H9 (cell line): ENCODE measurements around the gene INPP5F. TPM values are rescaled to one million over a fixed set of nuclear protein-coding genes. Genes with fewer than 3 reads are reported as not detected.

Source experiments
- DNase-seq: peaks from one replicate; pipeline ENCODE4 v3.0.0-alpha.2; 2017
- H2AFZ ChIP-seq: one replicate; pipeline ENCODE4 v1.6.1; 2013; ENCODE audit warnings: mild to moderate bottlenecking, low read length, control low read depth, moderate library complexity
- H2AK5ac ChIP-seq: 2 replicates; pipeline ENCODE4 v1.6.1; 2013; ENCODE audit warnings: low read length, control low read depth, mixed read lengths; ENCODE audit not compliant: insufficient read length
- H2BK120ac ChIP-seq: one replicate; pipeline ENCODE4 v1.6.1; 2013; ENCODE audit warnings: low read depth, mild to moderate bottlenecking, low read length, control low read depth, inconsistent platforms; ENCODE audit not compliant: poor library complexity, severe bottlenecking
- H2BK12ac ChIP-seq: 2 replicates; pipeline ENCODE4 v1.6.1; 2013; ENCODE audit warnings: low read length, control low read depth, mixed read lengths, low read depth; ENCODE audit not compliant: insufficient read length
- H2BK15ac ChIP-seq: 2 replicates; pipeline ENCODE4 v1.6.1; 2013; ENCODE audit warnings: low read depth, low read length, control low read depth
- H2BK20ac ChIP-seq: one replicate; pipeline ENCODE4 v1.6.1; 2013; ENCODE audit warnings: low read depth, mild to moderate bottlenecking, low read length, control low read depth, inconsistent platforms; ENCODE audit not compliant: poor library complexity, severe bottlenecking
- H2BK5ac ChIP-seq: 2 replicates; pipeline ENCODE4 v1.6.1; 2013; ENCODE audit warnings: low read length, control low read depth, mixed read lengths; ENCODE audit not compliant: insufficient read length
- H3K14ac ChIP-seq: 2 replicates; pipeline ENCODE4 v1.6.1; 2013; ENCODE audit warnings: low read length, control low read depth; ENCODE audit not compliant: insufficient read depth
- H3K18ac ChIP-seq: 2 replicates; pipeline ENCODE4 v1.6.1; 2013; ENCODE audit warnings: low read depth, mild to moderate bottlenecking, mixed read lengths, low read length, control low read depth; ENCODE audit not compliant: insufficient read length
- H3K23ac ChIP-seq: 2 replicates; pipeline ENCODE4 v1.6.1; 2013; ENCODE audit warnings: low read length, control low read depth, mixed read lengths, low read depth; ENCODE audit not compliant: insufficient read length
- H3K23me2 ChIP-seq: 2 replicates; pipeline ENCODE4 v1.6.1; 2013; ENCODE audit warnings: low read depth, mild to moderate bottlenecking, mixed read lengths, low read length, control low read depth; ENCODE audit not compliant: insufficient read length, poor library complexity, severe bottlenecking
- H3K27ac ChIP-seq: 2 replicates; pipeline ENCODE4 v1.5.1; 2013; ENCODE audit warnings: low read length, control low read depth, mixed read lengths, low read depth; ENCODE audit not compliant: insufficient read length
- H3K27me3 ChIP-seq: 2 replicates; pipeline ENCODE4 v1.6.1; 2013; ENCODE audit warnings: low read length, control low read depth, inconsistent platforms; ENCODE audit not compliant: insufficient read depth
- H3K4ac ChIP-seq: 2 replicates; pipeline ENCODE4 v1.6.1; 2013; ENCODE audit warnings: low read depth, mild to moderate bottlenecking, control low read depth, inconsistent platforms, low read length, moderate library complexity
- H3K4me1 ChIP-seq: 2 replicates; pipeline ENCODE4 v1.6.1; 2013; ENCODE audit warnings: low read length, control low read depth, inconsistent platforms; ENCODE audit not compliant: insufficient read depth
- H3K4me2 ChIP-seq: 2 replicates; pipeline ENCODE4 v1.6.1; 2013; ENCODE audit warnings: low read length, control low read depth, mixed read lengths; ENCODE audit not compliant: insufficient read length, insufficient read depth
- H3K56ac ChIP-seq: 2 replicates; pipeline ENCODE4 v1.6.1; 2013; ENCODE audit warnings: low read depth, mild to moderate bottlenecking, mixed read lengths, low read length, control low read depth; ENCODE audit not compliant: insufficient read length
- H3K79me1 ChIP-seq: 2 replicates; pipeline ENCODE4 v1.6.1; 2013; ENCODE audit warnings: low read depth, mild to moderate bottlenecking, moderate library complexity, low read length, control low read depth, inconsistent platforms; ENCODE audit not compliant: insufficient read depth, poor library complexity, severe bottlenecking
- H3K79me2 ChIP-seq: 2 replicates; pipeline ENCODE4 v1.6.1; 2013; ENCODE audit warnings: low read length, control low read depth, inconsistent platforms; ENCODE audit not compliant: insufficient read depth
- H3K9ac ChIP-seq: 2 replicates; pipeline ENCODE4 v1.6.1; 2013; ENCODE audit warnings: low read length, control low read depth, mixed read lengths; ENCODE audit not compliant: insufficient read length; ENCODE audit errors: extremely low read depth
- H3K9me3 ChIP-seq: one replicate; pipeline ENCODE4 v1.6.1; 2013; ENCODE audit warnings: low read depth, low read length, inconsistent platforms; ENCODE audit not compliant: control insufficient read depth
- H3T11ph ChIP-seq: one replicate; pipeline ENCODE4 v1.6.1; 2013; ENCODE audit warnings: mild to moderate bottlenecking, low read length, control low read depth, inconsistent platforms
- H4K20me1 ChIP-seq: one replicate; pipeline ENCODE4 v1.6.1; 2013; ENCODE audit not compliant: control insufficient read depth, insufficient read length, insufficient read depth
- H4K5ac ChIP-seq: 2 replicates; pipeline ENCODE4 v1.6.1; 2013; ENCODE audit warnings: low read depth, mild to moderate bottlenecking, mixed read lengths, low read length, control low read depth; ENCODE audit not compliant: insufficient read length
- H4K8ac ChIP-seq: replicated peaks from 2 replicates; pipeline ENCODE4 v1.6.1; 2013; ENCODE audit warnings: low read length, control low read depth, mixed read lengths, low read depth; ENCODE audit not compliant: insufficient read length
- H4K91ac ChIP-seq: 2 replicates; pipeline ENCODE4 v1.6.1; 2013; ENCODE audit warnings: low read depth, mild to moderate bottlenecking, moderate library complexity, mixed read lengths, low read length, control low read depth; ENCODE audit not compliant: insufficient read length
- H3K27ac Mint-ChIP-seq, 3 experiments: 2 replicates in 2 of 3; 3 replicates in 1 of 3; pipeline ENCODE4 v1.8.0; 2020 to 2021; ENCODE audit warnings: mixed read lengths in 3 of 3, mild to moderate bottlenecking in 1 of 3, moderate library complexity in 1 of 3
- H3K27me3 Mint-ChIP-seq: 2 replicates; pipeline ENCODE4 v1.8.0; 2021; ENCODE audit warnings: low read depth, mild to moderate bottlenecking, moderate library complexity, mixed read lengths
- H3K36me3 Mint-ChIP-seq, 3 experiments: 2 replicates in 2 of 3; 3 replicates in 1 of 3; pipeline ENCODE4 v1.8.0; 2020 to 2021; ENCODE audit warnings: low read depth in 3 of 3, mixed read lengths in 3 of 3; ENCODE audit not compliant: insufficient read depth in 1 of 3
- H3K4me1 Mint-ChIP-seq, 2 experiments: 2 replicates each; pipeline ENCODE4 v1.8.0; 2020; ENCODE audit warnings: mixed read lengths in 2 of 2
- H3K4me3 Mint-ChIP-seq, 2 experiments: 2 replicates in 1 of 2; 3 replicates in 1 of 2; pipeline ENCODE4 v1.8.0; 2020 to 2021; ENCODE audit warnings: mild to moderate bottlenecking in 2 of 2, mixed read lengths in 2 of 2, moderate library complexity in 1 of 2
- H3K9me3 Mint-ChIP-seq, 2 experiments: 2 replicates in 1 of 2; 3 replicates in 1 of 2; pipeline ENCODE4 v1.8.0; 2020; ENCODE audit warnings: mild to moderate bottlenecking in 2 of 2, mixed read lengths in 2 of 2, moderate library complexity in 1 of 2
- CTCF ChIP-seq: fragments of 200-600 bp; sonication (generic); conservative IDR thresholded peaks from 3 replicates; pipeline ENCODE4 v1.8.0; 2021; ENCODE audit warnings: antibody characterized with exemption, mild to moderate bottlenecking
- WGBS: extraction: QIAGEN DNeasy Blood & Tissue Kit; methylation state at CpG from one replicate; pipeline ENCODE4 v1.1.7; 2013; ENCODE audit warnings: missing lambda C conversion rate, low lambda C conversion rate, mixed read lengths; ENCODE audit not compliant: insufficient read length; ENCODE audit errors: extremely low coverage; 5-methylcytosine and 5-hydroxymethylcytosine counted together
- total RNA-seq: library from RNA; stranded (reverse); gene quantifications from 2 replicates; pipeline ENCODE4 v1.2.1, GENCODE V29; 2021

Gene INPP5F
- total RNA-seq, 1 experiment from 2014 or later: 108 TPM

- H3K79me2 ChIP-seq: no peaks in the 10 kb centered on the region
- no peak overlapping the region for H3K9ac ChIP-seq
- no peak overlapping the region for H3K27ac ChIP-seq
- H2BK5ac ChIP-seq: no peak overlapping the region
- no peaks in the 10 kb centered on the region for H3K23me2 ChIP-seq
- H2BK20ac ChIP-seq: no peak overlapping the region
- no peak overlapping the region; a peak in 1 of 7 replicates for H3K27ac Mint-ChIP-seq
- H3K79me1 ChIP-seq: no peaks in the 10 kb centered on the region
- H4K91ac ChIP-seq: no peak overlapping the region
- no peak overlapping the region for H3K14ac ChIP-seq
- H4K8ac ChIP-seq: no peak overlapping the region
- no peak overlapping the region for H3K18ac ChIP-seq
- H3K27me3 Mint-ChIP-seq: no peaks in the 10 kb centered on the region; the same call in 1 of the 2 replicates
- H3K9me3 Mint-ChIP-seq: peaks cover 4 to 6% of the 10 kb centered on the region in 2 experiments; a peak in 4 of 5 replicates
- peaks cover 6 to 19% (median 18%) of the 10 kb centered on the region in 3 experiments; a peak in 6 of 7 replicates for H3K36me3 Mint-ChIP-seq
- no peak for TF ChIP-seq CTCF
- H3K56ac ChIP-seq: no peak overlapping the region
- H4K20me1 ChIP-seq: no peaks in the 10 kb centered on the region
- no peak overlapping the region for H2BK120ac ChIP-seq
- no peak for DNase-seq
- H2AK5ac ChIP-seq: no peak overlapping the region
- no peak overlapping the region for H3K23ac ChIP-seq
- WGBS: no CpG with 5 or more reads among the region's 9 CpGs
- H3K4me3 Mint-ChIP-seq: no peak overlapping the region
- H3K4ac ChIP-seq: no peak overlapping the region
- H3K27me3 ChIP-seq: no peaks in the 10 kb centered on the region
- H3K4me1 Mint-ChIP-seq: no peaks in the 10 kb centered on the region; a peak in 1 of 4 replicates
- H3K4me2 ChIP-seq: no peak overlapping the region
- no peak overlapping the region for H2AFZ ChIP-seq
- H2BK15ac ChIP-seq: no peak overlapping the region
- H4K5ac ChIP-seq: no peak overlapping the region
- H3K4me1 ChIP-seq: no peaks in the 10 kb centered on the region
- no peaks in the 10 kb centered on the region for H3K9me3 ChIP-seq
- H2BK12ac ChIP-seq: no peak overlapping the region
- H3T11ph ChIP-seq: no peak overlapping the region
Observed at GRCh38 chr10:119680650-119681081, 45.2 kb upstream of the INPP5F start.
